ENCODE measurements around the gene TMBIM1.
A peak's percentile ranks its signal among the peaks of the same experiment; 100 is the strongest.

Gene TMBIM1

DNA sequence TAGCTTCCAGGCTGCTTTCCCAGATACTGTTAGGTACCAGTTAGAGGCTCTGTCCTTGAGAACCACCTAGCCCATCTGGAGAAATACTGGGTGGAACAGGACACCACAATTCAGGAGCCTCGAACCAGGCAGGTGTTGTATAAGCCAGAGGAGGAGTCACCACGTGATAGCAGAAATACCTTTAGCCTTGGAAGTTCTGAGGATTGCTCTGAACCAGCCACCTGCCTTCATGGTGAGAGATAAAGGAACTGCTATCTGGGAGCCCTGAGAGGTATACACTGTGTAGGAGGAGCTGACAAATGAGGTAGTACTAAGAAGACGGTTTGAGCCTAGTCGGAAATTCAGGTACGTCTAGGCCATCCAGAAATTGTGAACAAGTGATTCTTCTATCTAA, 39.1 kb downstream of the TMBIM1 start:
- DNase-seq, result no peak

DNA sequence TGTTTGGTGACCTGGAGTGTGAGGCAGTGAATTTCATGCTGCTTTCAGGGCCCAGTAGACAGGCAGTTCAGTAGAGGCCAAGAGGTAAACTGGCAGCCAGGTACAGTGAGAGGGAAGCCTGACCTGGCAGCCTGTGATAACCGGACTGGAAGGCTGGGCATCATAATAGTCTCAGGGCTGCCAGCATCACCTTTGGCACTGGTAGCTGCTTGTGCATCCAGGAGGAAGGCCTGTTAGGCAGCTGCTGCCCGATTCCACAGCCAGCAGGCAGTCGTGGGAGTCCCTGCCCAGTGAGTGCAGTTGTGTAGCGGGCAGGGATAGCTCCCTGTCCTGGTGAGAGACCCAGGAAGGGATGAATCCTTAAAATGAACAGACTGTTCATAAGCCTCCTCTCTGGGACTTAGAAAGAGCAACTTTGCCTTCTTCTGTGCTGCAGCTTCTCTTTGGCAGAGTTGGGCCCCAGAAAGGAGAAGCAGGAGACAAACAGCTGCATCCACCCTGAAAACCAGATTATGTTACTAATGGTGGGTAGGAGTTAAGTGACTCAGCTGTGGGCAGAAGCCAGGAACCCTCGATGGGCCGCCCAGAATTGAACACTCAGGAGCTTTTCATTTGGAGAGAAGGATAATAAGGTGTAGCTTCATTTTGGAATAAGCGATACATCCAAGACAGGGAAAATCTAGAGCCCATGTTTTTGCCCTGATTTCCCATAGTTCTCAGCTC, 39.6 kb downstream of the TMBIM1 start:
- peak; percentile 14 for DNase-seq

DNA sequence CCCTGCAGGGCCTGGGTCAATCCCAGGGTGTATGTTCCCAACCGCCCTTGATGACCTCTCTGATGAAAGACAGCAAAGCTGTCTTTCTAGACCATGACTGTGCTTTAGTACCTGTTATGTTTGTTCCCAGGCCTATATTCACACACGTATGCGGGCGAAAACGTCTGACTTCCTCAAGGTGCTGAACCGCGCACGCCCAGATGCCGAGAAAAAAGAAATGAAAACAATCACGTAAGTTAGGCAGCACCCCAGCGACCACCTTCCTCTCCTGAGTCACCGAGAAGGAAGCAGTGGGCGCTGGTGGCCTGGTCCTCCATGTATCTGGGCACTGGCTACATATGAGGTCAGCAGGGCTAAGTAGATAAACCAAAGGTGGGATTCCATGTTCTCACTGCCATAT, 42.6 kb downstream of the TMBIM1 start:
- no peak for DNase-seq

DNA sequence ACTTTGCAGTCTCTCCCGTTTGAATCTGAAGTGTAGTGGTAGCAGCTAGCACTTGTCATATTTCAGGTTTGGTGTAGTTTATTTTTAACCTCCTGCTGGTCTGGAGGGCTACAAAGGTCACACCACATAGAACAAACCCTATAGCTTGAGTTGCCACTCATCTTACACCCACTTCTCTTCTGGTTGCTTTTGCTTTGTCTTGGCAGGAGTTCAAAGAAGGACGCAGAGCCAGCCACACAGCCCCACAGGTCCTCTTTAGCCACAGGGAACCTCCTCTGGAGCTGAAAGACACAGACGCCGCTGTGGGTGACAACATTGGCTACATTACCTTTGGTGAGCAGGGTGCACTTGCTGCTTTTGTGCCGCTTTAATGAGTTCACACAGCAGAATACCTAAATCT, 47.1 kb downstream of the TMBIM1 start:
- DNase-seq, result no peak

DNA sequence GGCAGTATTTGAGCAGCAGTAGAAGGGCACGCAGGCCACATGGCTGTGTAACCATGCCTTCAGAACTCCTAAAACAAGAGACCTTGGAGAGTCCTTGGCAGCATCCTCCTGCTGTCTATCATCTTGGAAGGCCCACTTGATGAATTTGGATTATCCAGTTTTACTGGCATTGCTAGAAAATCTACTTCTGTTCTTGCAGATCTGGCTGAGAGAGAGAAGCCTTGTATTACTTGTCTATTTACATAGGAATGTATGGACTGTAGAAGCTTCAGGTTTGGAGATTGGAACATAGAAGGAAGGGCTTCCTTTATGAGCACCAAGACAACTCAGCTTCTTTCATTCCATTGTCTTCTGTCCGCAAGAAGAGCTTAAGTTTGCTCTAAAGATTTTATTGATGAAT, 47.6 kb downstream of the TMBIM1 start:
- DNase-seq, result no peak

DNA sequence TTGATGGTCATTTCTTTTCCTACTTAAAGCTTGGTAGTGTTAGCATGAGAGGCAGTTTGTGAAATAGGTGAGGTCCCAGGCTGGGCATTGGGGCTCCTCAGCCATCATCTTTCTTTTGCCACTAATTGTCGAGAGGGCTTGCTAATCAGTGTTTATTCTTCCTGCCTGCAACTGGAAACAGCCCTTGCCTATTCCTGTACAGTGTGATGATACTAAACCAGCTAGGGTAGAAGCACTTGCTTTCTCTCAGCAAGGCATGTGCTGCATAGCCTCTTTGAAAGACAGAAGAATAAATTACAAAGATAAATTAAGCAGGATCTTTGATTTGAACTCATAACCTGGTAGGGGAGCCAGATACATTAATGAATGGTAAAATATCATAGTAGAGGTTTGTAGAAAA, 48.1 kb downstream of the TMBIM1 start:
- DNase-seq, result no peak

DNA sequence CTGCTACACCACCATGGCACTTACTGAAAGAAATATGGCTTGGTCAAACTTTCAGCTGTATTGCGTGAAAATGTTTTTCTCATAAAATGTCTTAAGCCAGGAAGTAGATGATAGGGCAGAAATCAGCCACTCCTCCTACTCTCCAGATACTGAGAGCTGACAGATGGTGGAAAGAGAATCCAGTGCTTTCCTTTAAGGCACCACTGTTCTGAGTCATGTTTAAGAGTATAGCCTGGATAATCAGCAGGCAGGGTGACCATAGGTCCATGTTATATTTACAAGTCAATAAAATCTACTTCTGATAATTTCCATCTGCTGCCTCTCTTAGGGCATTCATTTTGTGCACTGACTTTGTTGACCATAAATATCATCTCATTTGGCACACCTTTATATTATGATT, 53.4 kb downstream of the TMBIM1 start:
- DNase-seq, result no peak

DNA sequence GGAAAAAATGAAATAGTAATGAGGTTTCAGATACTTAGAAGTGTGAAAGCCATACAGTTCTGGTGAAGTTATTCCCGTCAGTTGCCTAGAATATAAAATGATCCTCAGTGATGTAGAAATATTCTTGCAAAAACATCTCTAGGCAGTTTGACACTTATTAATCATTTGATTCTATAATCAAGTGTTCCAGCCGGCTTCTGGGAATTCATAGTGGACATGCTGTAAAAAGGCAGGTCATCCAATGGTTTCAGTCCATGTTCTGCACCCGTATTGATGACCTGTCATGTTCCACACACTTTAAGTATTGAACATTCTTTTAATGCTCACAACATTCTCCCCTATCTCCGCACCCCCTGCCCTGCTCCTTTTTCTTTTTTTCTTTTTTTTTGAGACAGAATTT, 55.5 kb downstream of the TMBIM1 start:
- DNase-seq, result no peak

DNA sequence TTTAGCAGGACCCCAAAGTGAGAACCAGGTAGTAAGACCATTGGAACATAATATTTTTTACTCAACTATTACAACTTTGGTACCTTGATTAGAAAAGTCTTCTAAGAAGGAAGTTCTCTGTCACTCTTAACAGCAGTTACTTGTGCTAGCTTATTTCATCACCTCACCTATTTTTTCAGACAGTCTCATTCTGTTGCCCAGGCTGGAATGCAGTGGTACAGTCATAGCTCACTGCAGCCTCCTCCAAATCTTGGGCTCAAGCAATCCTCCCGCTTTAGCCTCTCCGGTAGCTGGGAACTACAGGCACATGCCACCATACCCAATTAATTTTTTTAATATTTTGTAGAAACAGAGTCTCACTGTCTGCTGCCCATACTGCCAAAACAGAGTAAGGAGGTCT, 57.3 kb downstream of the TMBIM1 start:
- no peak for DNase-seq

DNA sequence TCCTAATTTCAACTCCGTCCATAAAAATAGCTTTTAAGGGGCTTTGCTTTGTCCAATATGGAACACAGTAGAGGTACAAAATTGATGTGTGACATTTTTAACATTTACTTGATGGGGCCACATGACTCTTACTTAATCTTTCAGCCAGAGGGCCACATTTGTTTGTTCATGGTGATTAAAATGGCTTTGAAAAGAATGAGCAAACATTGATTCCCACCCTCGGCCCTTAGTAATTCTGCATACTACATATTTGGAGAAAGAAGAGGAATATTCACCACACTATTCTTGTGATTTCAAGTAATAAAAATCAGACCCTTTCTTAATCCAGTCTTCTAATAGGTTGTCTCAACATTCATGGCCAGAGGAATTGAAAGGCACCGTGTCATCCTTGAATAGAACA, 57.8 kb downstream of the TMBIM1 start:
- DNase-seq, result no peak

DNA sequence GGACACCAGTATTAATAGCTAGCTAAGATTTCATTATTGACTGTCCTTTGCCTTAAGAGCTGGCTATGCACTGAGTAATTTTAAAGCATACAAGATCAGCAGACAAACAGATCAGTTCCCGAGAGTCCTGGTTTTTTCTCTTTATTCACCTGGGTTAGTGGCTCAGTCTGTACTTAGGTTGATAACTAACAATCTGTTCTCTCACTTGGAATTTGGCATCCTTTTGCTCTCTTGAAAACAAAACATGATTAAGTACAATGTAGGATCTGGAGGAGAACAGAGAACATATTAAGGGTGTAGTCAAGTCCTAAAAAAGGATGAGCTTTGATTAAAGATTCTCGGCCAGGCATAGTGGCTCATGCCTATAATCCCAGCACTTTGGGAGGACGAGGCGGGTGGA, 58.8 kb downstream of the TMBIM1 start:
- DNase-seq, result no peak

DNA sequence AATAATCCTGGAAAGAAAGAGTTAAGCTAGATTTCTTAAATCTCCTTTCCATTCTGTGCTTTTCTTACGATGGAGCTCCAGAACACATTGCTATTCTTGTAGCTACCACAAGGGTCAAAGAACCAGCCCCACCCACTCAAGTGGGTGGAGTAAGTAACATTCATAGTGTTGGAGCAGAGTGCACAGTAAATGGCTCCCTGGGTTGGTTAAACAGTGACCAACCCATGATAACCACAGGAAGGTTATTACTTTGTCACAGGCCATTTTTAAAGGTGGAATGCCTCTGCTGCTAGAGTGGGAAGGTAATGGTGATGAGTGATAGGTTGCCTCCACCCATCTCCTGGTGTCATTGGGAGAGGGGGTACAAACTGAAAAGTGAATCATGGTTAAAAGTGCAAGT, 61.4 kb downstream of the TMBIM1 start:
- DNase-seq, result no peak

DNA sequence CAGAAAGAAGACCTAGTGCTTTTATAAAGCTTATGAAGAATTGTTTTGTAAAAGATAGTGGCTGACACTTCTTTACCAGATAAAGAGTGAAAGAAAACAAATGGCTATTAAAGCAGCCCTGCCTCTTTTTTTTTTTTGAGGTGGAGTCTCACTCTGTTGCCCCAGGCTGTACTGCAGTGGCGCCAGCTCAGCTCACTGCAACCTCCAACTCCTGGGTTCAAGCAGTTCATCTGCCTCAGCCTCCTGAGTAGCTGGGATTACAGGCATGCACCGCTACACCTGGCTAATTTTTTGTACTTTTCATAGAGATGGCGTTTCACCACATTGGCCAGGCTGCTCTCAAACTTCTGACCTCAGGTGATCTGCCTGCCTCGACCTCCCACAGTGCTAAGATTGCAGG, 62.5 kb downstream of the TMBIM1 start:
- DNase-seq, result no peak

DNA sequence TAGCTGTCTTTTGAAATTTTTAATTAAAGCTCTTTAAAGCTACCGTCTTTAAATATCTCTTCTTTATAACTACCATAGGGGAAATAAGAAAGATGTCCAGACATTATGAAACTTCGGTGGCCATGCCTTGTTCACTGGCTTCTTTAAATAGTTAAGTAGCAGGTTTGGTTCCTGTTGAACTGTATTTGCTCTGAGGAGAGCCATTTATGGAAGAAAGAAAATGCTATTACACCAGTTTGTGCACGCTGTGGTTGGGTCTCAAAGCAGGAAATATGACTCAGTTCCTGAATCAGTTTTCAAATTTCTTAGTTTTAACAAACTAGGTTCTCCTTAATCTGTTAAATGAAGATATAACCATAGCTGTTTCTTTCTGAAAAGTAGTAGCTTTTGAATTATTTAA, 63.1 kb downstream of the TMBIM1 start:
- peak; percentile 49 for DNase-seq

DNA sequence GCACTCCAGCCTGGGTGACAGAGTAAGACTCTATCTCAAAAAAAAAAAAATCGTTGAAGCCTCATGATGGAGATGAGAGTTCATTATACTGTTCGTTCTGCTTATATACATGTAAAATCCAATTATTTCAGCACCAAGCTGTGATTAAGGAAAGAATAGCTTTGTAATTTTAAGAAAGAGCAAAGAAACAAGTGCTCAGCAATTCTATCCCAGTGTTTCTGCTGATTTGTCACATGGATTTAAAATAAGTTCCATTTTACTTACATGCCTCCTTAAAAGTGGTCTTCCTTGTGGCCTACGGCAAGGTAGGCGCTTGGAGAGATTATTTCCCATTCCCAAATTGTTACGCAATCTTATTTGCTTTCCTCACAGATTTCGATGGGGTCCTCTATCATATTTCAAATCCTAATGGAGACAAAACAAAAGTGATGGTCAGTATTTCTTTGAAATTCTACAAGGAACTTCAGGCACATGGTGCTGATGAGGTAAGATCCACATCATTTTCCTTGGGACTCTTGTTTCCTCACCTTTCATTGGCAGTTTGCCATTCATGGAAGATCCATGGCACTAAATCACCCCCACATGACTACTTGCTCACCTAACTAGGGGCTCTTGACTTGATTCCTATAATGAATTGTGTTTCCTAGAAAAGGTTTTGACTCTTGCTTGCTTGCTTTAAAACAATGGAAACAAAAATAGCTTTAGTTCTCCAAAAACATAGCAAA, 63.8 kb downstream of the TMBIM1 start:
- no peak for DNase-seq

DNA sequence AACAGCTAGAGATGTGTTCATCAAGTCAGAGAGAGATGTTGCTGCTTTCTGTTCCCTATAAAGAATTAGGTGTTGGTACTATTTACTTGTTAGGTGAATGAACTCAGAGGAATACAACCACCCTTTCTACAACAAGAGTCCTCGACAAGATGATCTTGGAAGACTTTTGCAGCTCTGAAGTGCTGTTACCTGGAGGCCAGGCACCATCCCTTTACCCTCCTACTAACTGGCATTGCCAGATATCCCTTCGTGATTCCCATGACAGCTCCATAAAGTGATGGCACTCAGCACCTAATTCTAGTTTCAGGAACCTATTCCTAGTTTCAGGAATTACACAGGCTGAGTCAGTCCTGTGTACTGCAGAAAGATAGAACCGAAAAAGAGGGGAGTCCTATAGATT, 65.4 kb downstream of the TMBIM1 start:
- no peak for DNase-seq
